Mucosa of gallbladder (tissue), 1 donor: ENCODE results near the gene JAZF1. TPM values are rescaled to one million over a fixed set of nuclear protein-coding genes. Genes with fewer than 3 reads are reported as not detected.

ENCODE experiments used
- DNase-seq: peaks from one replicate; pipeline ENCODE4 v3.0.0-alpha.2; 2020; ENCODE audit warnings: low spot score
- total RNA-seq: library from RNA; stranded (reverse); gene quantifications from one replicate; pipeline ENCODE4 v1.2.1, GENCODE V29; 2021
- donor health status: DM: no; HTN: no; CAD: no.

The JAZF1 gene
- total RNA-seq, 1 donor from 2014 or later: 28.1 TPM

DNA sequence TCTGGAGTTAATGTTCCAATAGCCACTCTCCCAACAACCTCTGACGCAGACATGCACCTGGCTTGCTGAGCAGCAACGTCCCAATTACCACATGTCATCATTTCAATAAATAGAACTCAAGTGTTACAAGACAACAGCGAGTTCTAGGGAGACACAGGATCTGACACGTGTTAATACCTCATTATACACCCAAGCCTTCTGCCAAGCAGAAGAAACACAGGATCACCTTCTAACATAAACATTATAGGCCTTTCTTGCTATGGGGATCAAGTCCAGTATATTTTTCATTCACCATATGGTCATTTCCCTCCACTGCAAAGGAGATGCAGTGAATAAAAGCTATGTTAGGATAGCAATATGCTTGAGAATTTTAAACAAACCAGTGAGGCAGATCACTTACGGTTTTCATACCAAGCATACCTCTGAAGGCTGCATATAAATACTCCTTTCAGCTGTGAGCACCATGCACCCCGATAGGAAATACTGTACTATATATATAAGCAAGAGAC is 74.2 kb downstream of the JAZF1 start:
- DNase-seq: no peak

GRCh38 chr7:28105234-28105633 is 75.4 kb downstream of the JAZF1 start:
- no peak for DNase-seq

DNA sequence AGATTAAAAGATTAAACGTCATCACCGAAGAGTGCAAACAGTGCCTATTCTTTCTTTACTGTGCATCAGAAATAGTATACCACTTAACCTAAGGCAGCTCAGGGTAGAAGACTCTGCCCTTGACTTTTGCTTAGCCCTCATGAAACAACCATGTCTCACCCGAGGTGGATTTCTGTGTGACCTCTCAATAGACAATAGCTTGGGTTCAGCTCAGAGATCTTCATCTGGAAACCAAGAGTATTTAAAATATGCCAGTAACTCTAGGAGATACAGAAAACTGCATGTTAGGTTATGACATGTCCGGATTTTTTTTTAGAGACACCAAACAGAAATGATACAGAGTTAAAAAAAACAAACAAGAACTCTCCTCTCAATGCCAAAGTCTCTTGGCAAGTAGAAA is 75.8 kb downstream of the JAZF1 start:
- DNase-seq: no peak

- no peak for DNase-seq
Observed at GRCh38 chr7:28104041-28104541, 76.5 kb downstream of the JAZF1 start.

- DNase-seq: peak; percentile 39
Observed at GRCh38 chr7:28102797-28103196, 77.8 kb downstream of the JAZF1 start.

GRCh38 chr7:28096713-28097112 is 83.9 kb downstream of the JAZF1 start:
- peak; percentile 53 for DNase-seq

GRCh38 chr7:28095231-28095630 is 85.4 kb downstream of the JAZF1 start:
- DNase-seq: no peak

GRCh38 chr7:28093623-28094232 is 86.9 kb downstream of the JAZF1 start:
- peak; percentile 47 for DNase-seq

- DNase-seq: no peak
Observed at GRCh38 chr7:28091190-28091589, 89.4 kb downstream of the JAZF1 start.

DNA sequence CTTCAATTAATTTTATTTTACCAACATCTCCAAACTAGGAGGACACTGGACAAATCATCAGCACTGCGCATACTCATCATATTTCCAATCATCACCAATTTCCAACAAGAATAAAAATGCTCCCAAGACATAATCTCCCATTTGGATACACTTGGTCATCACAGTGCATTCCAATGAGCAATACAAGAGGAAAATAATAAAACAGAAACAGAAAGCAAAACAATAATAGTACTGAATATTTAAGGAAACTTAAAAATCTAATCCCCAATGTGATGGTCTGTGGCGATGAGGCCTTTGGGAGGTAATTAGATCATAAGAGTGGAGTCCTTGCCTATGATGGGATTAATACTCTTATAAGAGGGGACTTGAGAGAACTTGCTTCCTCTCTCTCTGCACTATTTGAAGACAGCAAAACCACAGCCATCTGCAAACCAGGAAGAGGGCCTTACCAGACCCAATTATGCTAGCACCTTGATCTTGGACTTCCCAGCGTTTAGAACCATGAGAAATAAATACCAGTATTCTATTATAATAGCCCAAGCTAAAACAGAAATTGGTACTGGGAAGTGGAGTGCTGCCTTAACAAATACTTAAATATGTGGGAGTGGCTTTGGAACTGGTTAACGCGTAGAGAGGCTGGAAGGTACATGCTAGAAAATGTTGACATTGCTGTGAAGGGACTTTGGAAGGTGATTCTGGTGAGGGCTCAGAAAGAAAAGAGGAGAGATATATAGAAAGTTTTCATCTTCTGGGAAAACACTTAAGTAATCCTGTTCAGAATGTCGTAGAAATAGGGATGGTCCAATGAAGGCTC is 91.5 kb downstream of the JAZF1 start:
- no peak for DNase-seq

- DNase-seq: no peak
Observed at GRCh38 chr7:28088032-28088431, 92.6 kb downstream of the JAZF1 start.

DNA sequence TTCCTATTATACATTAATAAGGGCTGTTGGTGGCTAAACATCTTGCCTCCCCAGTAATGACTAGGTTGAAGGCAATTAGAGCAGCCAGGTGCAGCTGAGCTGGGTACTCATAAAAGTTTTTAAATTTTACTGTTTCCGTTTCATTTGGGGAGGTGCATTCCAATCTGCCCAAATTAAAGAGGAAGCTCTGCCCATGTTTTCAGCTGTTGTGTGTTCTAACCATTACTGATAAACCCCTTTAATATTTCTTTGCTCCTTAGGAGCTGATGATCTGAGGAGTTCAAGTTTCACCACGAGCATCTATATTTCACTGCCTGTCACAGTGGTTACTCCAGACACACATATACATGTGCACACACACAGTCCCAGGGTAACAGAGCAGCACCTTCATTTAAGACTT is 94.4 kb downstream of the JAZF1 start:
- no peak for DNase-seq

- DNase-seq: no peak
Observed at GRCh38 chr7:28083998-28084985, 96.3 kb downstream of the JAZF1 start.

GRCh38 chr7:28083164-28083997 is 97.2 kb downstream of the JAZF1 start:
- DNase-seq: no peak

DNA sequence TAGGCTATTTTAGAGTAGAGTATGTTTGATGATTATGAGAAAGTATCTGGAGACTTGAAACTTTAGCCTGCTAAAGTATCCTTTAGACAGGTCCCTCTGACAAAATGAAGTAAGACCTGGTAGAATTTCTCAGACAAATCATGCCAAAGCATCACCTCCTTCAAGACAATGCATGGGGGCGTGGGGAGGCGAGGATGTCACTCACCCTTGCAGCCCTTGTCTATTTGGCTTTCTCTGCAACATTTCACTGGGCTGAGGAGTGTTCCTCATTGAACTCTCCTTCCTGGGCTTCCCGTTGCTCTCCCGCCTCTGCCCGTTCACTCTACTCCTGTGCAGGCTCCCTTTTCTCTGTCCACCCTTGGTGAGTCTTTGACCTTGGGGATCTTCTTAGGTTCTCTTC is 98.5 kb downstream of the JAZF1 start:
- DNase-seq: no peak

GRCh38 chr7:28081016-28081415 is 99.6 kb downstream of the JAZF1 start:
- DNase-seq: peak; percentile 27

GRCh38 chr7:28078036-28078901 is 102.3 kb downstream of the JAZF1 start:
- peak; percentile 34 for DNase-seq

- no peak for DNase-seq
Observed at GRCh38 chr7:28077616-28078015, 103.0 kb downstream of the JAZF1 start.

- no peak for DNase-seq
Observed at GRCh38 chr7:28076423-28077200, 104.0 kb downstream of the JAZF1 start.
